Measurements from ENCODE around the gene MAS1. TPM values are rescaled to one million over a fixed set of nuclear protein-coding genes. Genes with fewer than 3 reads are reported as not detected.

The MAS1 gene
- total and polyA plus RNA-seq, 10 of the 15 experiments (the other 5 are each of a cell fraction or from before 2014, with no cell fraction given), result under 0.01 to 0.08 TPM; not detected in 8

- Histone ChIP-seq H3K36me3 (ENCODE audit: control insufficient read depth in 2 of 2, insufficient read depth in 2 of 2, low read length in 1 of 2) (no peaks in the 10 kb centered on the region), H3K9ac (ENCODE audit: control insufficient read depth, insufficient read depth, low read length) (no peak overlapping the region), H3K4me3 (no peak overlapping the region), H3K4me1 (ENCODE audit: control insufficient read depth, insufficient read depth, low read length) (peaks cover 6% of the 10 kb centered on the region), H3K27ac (ENCODE audit: control insufficient read depth, insufficient read depth) (no peak overlapping the region), H2AFZ (ENCODE audit: control insufficient read depth, low read depth, low read length) (no peak overlapping the region), H3K27me3 (replicated peaks in 1 of 2; ENCODE audit: control insufficient read depth in 2 of 2, insufficient read depth in 2 of 2, low read length in 1 of 2) (no peaks in the 10 kb centered on the region; a peak in 1 of 4 replicates), H3K79me2 (ENCODE audit: control insufficient read depth, insufficient read depth, low read length) (no peaks in the 10 kb centered on the region), H4K20me1 (ENCODE audit: control insufficient read depth, insufficient read depth) (no peaks in the 10 kb centered on the region), H3K4me2 (ENCODE audit: control insufficient read depth, insufficient read depth) (no peak overlapping the region), H3K9me3 (replicated peaks; ENCODE audit: control insufficient read depth, insufficient read depth, low read length) (no peaks in the 10 kb centered on the region)
- SMC1A ChIA-PET (ENCODE audit: uncharacterized antibody, unreplicated experiment), result interaction anchor here (1.3 to 2.5 kb wide), 4 partner anchors 10 to 17 kb away, joined by 4 to 7 read pairs (median 6); no protein-coding TSS in a partner anchor
- 73% methylated on average over 4 of the region's 4 CpGs for WGBS (ENCODE audit: insufficient coverage, insufficient replicate concordance, low lambda C conversion rate, missing lambda C conversion rate)
- ATAC-seq, result no peak
- in situ Hi-C loops (cut with MboI) (no loop called here), intact Hi-C loops (cut with micrococcal nuclease; ENCODE audit: unreplicated experiment) (no loop called here)
- no peak for FAIRE-seq
- TF ChIP-seq CHD4 (IDR thresholded peaks at IDR 0.05), result no peak
- TF ChIP-seq NR2C2 (IDR thresholded peaks at IDR 0.05; ENCODE audit: borderline replicate concordance, control insufficient read depth, insufficient read length, low read depth), result no peak
- no peak for TF ChIP-seq CTCF (IDR thresholded peaks at IDR 0.05 in 2 of 3, conservative IDR thresholded peaks at IDR 0.05 in 1 of 3; ENCODE audit: control insufficient read depth in 2 of 3, extremely low read depth in 1 of 3, insufficient read depth in 1 of 3, low read depth in 3 of 3, low read length in 3 of 3)
- no peak for TF ChIP-seq ZBED1 (IDR thresholded peaks at IDR 0.05; ENCODE audit: borderline replicate concordance)
- no peak for TF ChIP-seq RELA (IDR thresholded peaks at IDR 0.05; ENCODE audit: borderline replicate concordance, partially characterized antibody)
- no peak for TF ChIP-seq PKNOX1 (IDR thresholded peaks at IDR 0.05)
- TF ChIP-seq POLR2AphosphoS2 (IDR thresholded peaks at IDR 0.05; ENCODE audit: low read depth, low read length), result no peak
- TF ChIP-seq MTA2 (IDR thresholded peaks at IDR 0.05; ENCODE audit: low read depth), result no peak
- no peak for TF ChIP-seq SRF (IDR thresholded peaks at IDR 0.05; ENCODE audit: low read depth in 2 of 2, low read length in 2 of 2)
- TF ChIP-seq STAT3 (IDR thresholded peaks at IDR 0.05; ENCODE audit: low read depth, low read length), result no peak
- CTCF ChIA-PET, result interaction anchor here (4.9 kb wide), 1 partner anchor 14 kb away, joined by 26 read pairs; no protein-coding TSS in a partner anchor
- no peak for DNase-seq (ENCODE audit: low read depth, low spot score)
- BruUV-seq (replicated peaks), result no TSS peak
- RAD21 ChIA-PET (ENCODE audit: unreplicated experiment), result interaction anchor here (0.9 kb wide), 1 partner anchor 9 kb away, joined by 3 read pairs; no protein-coding TSS in a partner anchor
- POLR2A ChIA-PET, result no interaction called here
Measured at GRCh38 chr6:159916237-159916636, 25.4 kb downstream of the MAS1 start.

Data from GM12878 (cell line).